SK-N-SH treated with all-trans-retinoic acid at 6 μM for 48 hours (cell line): ENCODE results near the gene PAFAH1B1.
"Not testable (repeated sequence)": the region's sequence is repeated elsewhere in the genome, so short reads cannot be mapped to it uniquely, and the experiment has no call there.

Source experiments
- ATAC-seq: fragments of 200-7000 bp; cut with Tn5 transposase; 3 replicates; pipeline ENCODE4 v1.9.1; 2020; ENCODE audit warnings: mild to moderate bottlenecking, moderate library complexity
- ARNTL ChIP-seq: fragments of 450-650 bp; formaldehyde crosslinking; IDR thresholded peaks from 2 replicates; pipeline ENCODE4 v1.5.0; 2020; ENCODE audit warnings: low read depth, mild to moderate bottlenecking, moderate library complexity, borderline replicate concordance
- CSDC2 ChIP-seq: fragments of 250-450 bp; sonication (Bioruptor Pico); IDR thresholded peaks from 2 replicates; pipeline ENCODE4 v1.5.0; 2020; ENCODE audit warnings: mild to moderate bottlenecking, moderate library complexity
- ESRRG ChIP-seq: fragments of 250-450 bp; sonication (Bioruptor Pico); IDR thresholded peaks from 2 replicates; pipeline ENCODE4 v1.6.1; 2021; ENCODE audit warnings: mild to moderate bottlenecking
- GLIS3 ChIP-seq: fragments of 250-450 bp; sonication (Bioruptor Pico); IDR thresholded peaks from 2 replicates; pipeline ENCODE4 v1.5.0; 2020; ENCODE audit warnings: mild to moderate bottlenecking, moderate library complexity
- ISL1 ChIP-seq: fragments of 250-450 bp; sonication (Bioruptor Pico); IDR thresholded peaks from 2 replicates; pipeline ENCODE4 v2.1.2; 2022; ENCODE audit warnings: mild to moderate bottlenecking, moderate library complexity
- PPARA ChIP-seq: fragments of 250-450 bp; sonication (Bioruptor Pico); IDR thresholded peaks from 2 replicates; pipeline ENCODE4 v1.5.0; 2020; ENCODE audit warnings: mild to moderate bottlenecking, borderline replicate concordance
- RARB ChIP-seq: fragments of 250-450 bp; sonication (Bioruptor Pico); IDR thresholded peaks from 2 replicates; pipeline ENCODE4 v1.8.0; 2021; ENCODE audit warnings: mild to moderate bottlenecking, moderate library complexity
- TCF4 ChIP-seq: fragments of 250-450 bp; sonication (Bioruptor Pico); IDR thresholded peaks from 2 replicates; pipeline ENCODE4 v1.8.0; 2021; ENCODE audit warnings: mild to moderate bottlenecking, moderate library complexity, borderline replicate concordance
- TOX ChIP-seq: fragments of 250-450 bp; sonication (Bioruptor Pico); IDR thresholded peaks from 2 replicates; pipeline ENCODE4 v1.8.0; 2021; ENCODE audit warnings: mild to moderate bottlenecking, moderate library complexity, borderline replicate concordance
- ZFP3 ChIP-seq: fragments of 250-450 bp; sonication (Bioruptor Pico); IDR thresholded peaks from 2 replicates; pipeline ENCODE4 v1.5.0; 2020; ENCODE audit warnings: mild to moderate bottlenecking, moderate library complexity
- ZFP30 ChIP-seq: fragments of 450-650 bp; formaldehyde crosslinking; IDR thresholded peaks from 2 replicates; pipeline ENCODE4 v1.5.0; 2022; ENCODE audit warnings: mild to moderate bottlenecking, moderate library complexity
- ZNF565 ChIP-seq: fragments of 450-650 bp; formaldehyde crosslinking; conservative IDR thresholded peaks from 2 replicates; pipeline ENCODE4 v1.5.0; 2020; ENCODE audit warnings: low read depth, mild to moderate bottlenecking, moderate library complexity
- ZNF70 ChIP-seq: fragments of 450-650 bp; formaldehyde crosslinking; IDR thresholded peaks from 2 replicates; pipeline ENCODE4 v1.5.0; 2020; ENCODE audit warnings: mild to moderate bottlenecking, moderate library complexity
- TF ChIP-seq, protein P1 (sequence below): fragments of 250-450 bp; sonication (Bioruptor Pico); IDR thresholded peaks from 2 replicates; pipeline ENCODE4 v1.8.0; 2021; ENCODE audit warnings: low read depth, mild to moderate bottlenecking, moderate library complexity, borderline replicate concordance
- TF ChIP-seq, protein P2 (sequence below): fragments of 250-450 bp; sonication (Bioruptor Pico); IDR thresholded peaks from 2 replicates; pipeline ENCODE4 v1.5.0; 2020; ENCODE audit warnings: mild to moderate bottlenecking, moderate library complexity
- TF ChIP-seq, protein P3 (sequence below): fragments of 250-450 bp; sonication (Bioruptor Pico); IDR thresholded peaks from 2 replicates; pipeline ENCODE4 v1.8.0; 2020; ENCODE audit warnings: mild to moderate bottlenecking, moderate library complexity, borderline replicate concordance
- TF ChIP-seq, protein P4 (sequence below): fragments of 250-450 bp; sonication (Bioruptor Pico); IDR thresholded peaks from 2 replicates; pipeline ENCODE4 v1.5.1; 2021; ENCODE audit warnings: mild to moderate bottlenecking, moderate library complexity
- TF ChIP-seq, protein P5 (sequence below): fragments of 250-450 bp; sonication (Bioruptor Pico); IDR thresholded peaks from 2 replicates; pipeline ENCODE4 v1.5.1; 2020; ENCODE audit warnings: low read depth, mild to moderate bottlenecking, moderate library complexity

PAFAH1B1 gene

DNA sequence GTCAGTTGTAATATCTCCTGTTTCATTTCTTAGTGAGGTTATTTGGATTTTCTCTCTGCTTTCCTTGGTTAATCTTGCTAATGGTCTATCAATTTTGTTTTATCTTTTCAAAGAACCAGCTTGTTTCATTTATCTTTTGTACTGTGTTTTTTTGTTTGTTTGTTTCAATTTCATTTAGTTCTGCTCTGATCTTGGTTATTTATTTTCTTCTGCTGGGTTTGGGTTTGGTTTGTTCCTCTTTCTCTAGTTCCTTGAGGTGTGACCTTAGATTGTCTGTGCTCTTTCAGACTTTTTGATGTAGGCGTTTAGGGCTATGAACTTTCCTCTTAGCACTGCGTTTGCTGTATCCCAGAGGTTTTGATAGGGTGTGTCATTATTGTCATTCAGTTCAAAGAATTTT, 35.5 kb downstream of the PAFAH1B1 start:
- ATAC-seq, result not testable (repeated sequence)

DNA sequence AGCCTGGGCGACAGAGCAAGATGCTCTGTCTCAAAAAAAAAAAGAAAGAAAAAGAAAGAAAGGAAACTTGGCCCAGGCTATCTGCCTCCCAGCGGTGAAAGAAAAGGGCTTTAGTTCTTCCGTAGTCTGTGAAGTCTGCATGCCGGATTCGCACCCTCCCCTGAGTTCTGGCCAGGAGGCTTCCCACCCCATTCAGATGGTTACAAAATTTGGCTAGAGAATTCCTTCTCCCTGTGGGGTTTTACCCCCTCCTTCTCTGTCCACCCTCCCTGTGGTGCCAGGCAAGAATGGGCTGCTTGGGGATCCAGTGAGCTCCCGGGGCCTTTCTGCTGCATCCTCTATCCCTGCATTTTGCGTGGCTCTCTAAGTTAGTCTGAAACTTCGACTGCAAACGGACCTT, 37.8 kb downstream of the PAFAH1B1 start:
- no peak for ATAC-seq
- TF ChIP-seq, protein P1, sequence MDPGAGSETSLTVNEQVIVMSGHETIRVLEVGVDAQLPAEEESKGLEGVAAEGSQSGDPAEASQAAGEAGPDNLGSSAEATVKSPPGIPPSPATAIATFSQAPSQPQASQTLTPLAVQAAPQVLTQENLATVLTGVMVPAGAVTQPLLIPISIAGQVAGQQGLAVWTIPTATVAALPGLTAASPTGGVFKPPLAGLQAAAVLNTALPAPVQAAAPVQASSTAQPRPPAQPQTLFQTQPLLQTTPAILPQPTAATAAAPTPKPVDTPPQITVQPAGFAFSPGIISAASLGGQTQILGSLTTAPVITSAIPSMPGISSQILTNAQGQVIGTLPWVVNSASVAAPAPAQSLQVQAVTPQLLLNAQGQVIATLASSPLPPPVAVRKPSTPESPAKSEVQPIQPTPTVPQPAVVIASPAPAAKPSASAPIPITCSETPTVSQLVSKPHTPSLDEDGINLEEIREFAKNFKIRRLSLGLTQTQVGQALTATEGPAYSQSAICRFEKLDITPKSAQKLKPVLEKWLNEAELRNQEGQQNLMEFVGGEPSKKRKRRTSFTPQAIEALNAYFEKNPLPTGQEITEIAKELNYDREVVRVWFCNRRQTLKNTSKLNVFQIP (CRISPR knock-in tag), result no peak
- TF ChIP-seq ZNF565 (CRISPR knock-in tag), result no peak
- TF ChIP-seq TCF4 (CRISPR knock-in tag), result no peak
- TF ChIP-seq GLIS3, result no peak
- TF ChIP-seq, protein P2, sequence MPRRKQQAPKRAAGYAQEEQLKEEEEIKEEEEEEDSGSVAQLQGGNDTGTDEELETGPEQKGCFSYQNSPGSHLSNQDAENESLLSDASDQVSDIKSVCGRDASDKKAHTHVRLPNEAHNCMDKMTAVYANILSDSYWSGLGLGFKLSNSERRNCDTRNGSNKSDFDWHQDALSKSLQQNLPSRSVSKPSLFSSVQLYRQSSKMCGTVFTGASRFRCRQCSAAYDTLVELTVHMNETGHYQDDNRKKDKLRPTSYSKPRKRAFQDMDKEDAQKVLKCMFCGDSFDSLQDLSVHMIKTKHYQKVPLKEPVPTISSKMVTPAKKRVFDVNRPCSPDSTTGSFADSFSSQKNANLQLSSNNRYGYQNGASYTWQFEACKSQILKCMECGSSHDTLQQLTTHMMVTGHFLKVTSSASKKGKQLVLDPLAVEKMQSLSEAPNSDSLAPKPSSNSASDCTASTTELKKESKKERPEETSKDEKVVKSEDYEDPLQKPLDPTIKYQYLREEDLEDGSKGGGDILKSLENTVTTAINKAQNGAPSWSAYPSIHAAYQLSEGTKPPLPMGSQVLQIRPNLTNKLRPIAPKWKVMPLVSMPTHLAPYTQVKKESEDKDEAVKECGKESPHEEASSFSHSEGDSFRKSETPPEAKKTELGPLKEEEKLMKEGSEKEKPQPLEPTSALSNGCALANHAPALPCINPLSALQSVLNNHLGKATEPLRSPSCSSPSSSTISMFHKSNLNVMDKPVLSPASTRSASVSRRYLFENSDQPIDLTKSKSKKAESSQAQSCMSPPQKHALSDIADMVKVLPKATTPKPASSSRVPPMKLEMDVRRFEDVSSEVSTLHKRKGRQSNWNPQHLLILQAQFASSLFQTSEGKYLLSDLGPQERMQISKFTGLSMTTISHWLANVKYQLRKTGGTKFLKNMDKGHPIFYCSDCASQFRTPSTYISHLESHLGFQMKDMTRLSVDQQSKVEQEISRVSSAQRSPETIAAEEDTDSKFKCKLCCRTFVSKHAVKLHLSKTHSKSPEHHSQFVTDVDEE (CRISPR knock-in tag), result no peak
- no peak for TF ChIP-seq ZFP30 (CRISPR knock-in tag)
- no peak for TF ChIP-seq RARB (CRISPR knock-in tag)
- TF ChIP-seq ISL1 (CRISPR knock-in tag), result no peak
- TF ChIP-seq ZNF70 (CRISPR knock-in tag), result no peak
- no peak for TF ChIP-seq ZFP3
- TF ChIP-seq, protein P3, sequence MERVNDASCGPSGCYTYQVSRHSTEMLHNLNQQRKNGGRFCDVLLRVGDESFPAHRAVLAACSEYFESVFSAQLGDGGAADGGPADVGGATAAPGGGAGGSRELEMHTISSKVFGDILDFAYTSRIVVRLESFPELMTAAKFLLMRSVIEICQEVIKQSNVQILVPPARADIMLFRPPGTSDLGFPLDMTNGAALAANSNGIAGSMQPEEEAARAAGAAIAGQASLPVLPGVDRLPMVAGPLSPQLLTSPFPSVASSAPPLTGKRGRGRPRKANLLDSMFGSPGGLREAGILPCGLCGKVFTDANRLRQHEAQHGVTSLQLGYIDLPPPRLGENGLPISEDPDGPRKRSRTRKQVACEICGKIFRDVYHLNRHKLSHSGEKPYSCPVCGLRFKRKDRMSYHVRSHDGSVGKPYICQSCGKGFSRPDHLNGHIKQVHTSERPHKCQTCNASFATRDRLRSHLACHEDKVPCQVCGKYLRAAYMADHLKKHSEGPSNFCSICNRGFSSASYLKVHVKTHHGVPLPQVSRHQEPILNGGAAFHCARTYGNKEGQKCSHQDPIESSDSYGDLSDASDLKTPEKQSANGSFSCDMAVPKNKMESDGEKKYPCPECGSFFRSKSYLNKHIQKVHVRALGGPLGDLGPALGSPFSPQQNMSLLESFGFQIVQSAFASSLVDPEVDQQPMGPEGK (CRISPR knock-in tag), result no peak

DNA sequence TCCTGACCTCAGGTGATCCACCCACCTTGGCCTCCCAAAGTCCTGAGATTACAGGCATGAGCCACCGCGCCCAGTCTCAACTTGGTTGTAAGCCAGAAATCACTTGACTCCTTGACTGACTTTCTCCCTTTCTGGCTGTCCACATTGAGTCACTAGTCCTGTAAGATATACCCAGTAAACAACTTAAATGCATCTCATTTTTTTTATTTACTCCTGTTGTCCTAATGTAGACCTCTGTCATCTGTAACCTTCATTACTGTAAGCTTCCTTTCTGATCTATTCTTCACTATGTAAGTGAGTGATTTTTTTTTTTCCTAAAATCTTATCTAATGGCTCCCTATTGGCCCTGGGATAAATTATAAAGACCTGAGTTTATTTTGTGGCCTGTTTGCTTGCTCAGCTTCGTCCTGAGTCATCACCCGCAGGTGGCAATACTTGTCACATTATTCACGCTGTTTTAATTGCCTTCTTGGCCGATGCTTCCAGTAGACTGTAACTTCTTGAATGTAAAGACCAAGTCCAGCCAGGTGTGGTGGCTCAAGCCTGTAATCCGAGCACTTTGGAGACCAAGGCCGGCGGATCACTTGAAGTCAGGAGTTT, 41.0 kb downstream of the PAFAH1B1 start:
- TF ChIP-seq ARNTL (CRISPR knock-in tag), result no peak
- TF ChIP-seq, protein P3 (CRISPR knock-in tag), result no peak
- no peak for TF ChIP-seq PPARA (CRISPR knock-in tag)
- no peak for ATAC-seq

DNA sequence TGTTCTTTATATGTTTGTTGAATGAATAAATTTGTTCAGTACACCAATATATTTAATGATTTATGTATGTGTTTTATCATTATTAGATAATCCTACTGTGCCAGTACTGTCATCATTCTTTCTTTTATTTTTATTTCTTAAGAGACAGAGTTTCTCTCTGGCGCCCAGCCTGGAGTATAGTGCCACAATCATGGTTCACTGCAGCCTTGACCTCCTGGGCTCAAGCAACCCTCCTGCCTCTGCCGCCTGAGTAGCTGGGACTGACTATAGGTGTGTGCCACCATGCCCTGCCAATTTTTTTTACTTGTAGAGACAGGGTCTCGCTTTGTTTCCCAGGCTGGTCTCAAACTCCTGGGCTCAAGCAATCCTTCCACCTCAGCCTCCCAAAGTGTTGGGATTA, 41.8 kb downstream of the PAFAH1B1 start:
- no peak for ATAC-seq
- no peak for TF ChIP-seq ESRRG (CRISPR knock-in tag)
- TF ChIP-seq ZNF70 (CRISPR knock-in tag), result no peak
- TF ChIP-seq, protein P4, sequence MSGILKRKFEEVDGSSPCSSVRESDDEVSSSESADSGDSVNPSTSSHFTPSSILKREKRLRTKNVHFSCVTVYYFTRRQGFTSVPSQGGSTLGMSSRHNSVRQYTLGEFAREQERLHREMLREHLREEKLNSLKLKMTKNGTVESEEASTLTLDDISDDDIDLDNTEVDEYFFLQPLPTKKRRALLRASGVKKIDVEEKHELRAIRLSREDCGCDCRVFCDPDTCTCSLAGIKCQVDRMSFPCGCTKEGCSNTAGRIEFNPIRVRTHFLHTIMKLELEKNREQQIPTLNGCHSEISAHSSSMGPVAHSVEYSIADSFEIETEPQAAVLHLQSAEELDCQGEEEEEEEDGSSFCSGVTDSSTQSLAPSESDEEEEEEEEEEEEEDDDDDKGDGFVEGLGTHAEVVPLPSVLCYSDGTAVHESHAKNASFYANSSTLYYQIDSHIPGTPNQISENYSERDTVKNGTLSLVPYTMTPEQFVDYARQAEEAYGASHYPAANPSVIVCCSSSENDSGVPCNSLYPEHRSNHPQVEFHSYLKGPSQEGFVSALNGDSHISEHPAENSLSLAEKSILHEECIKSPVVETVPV (CRISPR knock-in tag), result no peak

DNA sequence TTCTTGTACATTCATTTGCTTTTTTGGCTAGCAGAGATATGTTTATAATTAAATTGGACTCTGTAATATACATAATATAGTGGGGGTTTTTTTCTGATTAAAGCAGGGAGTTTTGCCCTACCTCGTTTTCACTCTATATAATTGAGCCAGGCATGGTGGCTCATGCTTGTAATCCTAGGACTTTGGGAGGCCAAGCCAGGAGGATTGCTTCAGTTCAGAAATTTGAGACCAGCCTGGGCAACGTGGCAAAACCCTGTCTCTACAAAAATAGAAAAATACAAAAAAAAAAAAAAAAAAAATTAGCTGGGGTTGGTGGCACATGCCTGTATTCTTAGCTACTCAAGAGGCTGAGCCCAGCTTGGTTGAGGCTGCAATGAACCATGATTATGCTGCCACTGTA, 42.2 kb downstream of the PAFAH1B1 start:
- no peak for ATAC-seq
- no peak for TF ChIP-seq CSDC2 (CRISPR knock-in tag)
- no peak for TF ChIP-seq ESRRG (CRISPR knock-in tag)
- TF ChIP-seq ISL1 (CRISPR knock-in tag), result no peak
- TF ChIP-seq, protein P5, sequence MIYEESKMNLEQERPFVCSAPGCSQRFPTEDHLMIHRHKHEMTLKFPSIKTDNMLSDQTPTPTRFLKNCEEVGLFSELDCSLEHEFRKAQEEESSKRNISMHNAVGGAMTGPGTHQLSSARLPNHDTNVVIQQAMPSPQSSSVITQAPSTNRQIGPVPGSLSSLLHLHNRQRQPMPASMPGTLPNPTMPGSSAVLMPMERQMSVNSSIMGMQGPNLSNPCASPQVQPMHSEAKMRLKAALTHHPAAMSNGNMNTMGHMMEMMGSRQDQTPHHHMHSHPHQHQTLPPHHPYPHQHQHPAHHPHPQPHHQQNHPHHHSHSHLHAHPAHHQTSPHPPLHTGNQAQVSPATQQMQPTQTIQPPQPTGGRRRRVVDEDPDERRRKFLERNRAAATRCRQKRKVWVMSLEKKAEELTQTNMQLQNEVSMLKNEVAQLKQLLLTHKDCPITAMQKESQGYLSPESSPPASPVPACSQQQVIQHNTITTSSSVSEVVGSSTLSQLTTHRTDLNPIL (CRISPR knock-in tag), result no peak
- TF ChIP-seq PPARA (CRISPR knock-in tag), result no peak
- TF ChIP-seq, protein P3 (CRISPR knock-in tag), result no peak
- TF ChIP-seq GLIS3, result no peak
- TF ChIP-seq ARNTL (CRISPR knock-in tag), result no peak
- no peak for TF ChIP-seq ZNF70 (CRISPR knock-in tag)
- no peak for TF ChIP-seq TOX (CRISPR knock-in tag)
- TF ChIP-seq RARB (CRISPR knock-in tag), result no peak
